Embryonic facial prominence (tissue), 1 donor: ENCODE results near the gene ACTG1.

Experiments used
- DNase-seq: peaks from one replicate; pipeline ENCODE4 v3.0.0-alpha.2; 2016; ENCODE audit errors: extremely low spot score

ACTG1 gene

GRCh38 chr17:81518113-81518784, 5.7 kb upstream of the ACTG1 start:
- DNase-seq = no peak

DNA sequence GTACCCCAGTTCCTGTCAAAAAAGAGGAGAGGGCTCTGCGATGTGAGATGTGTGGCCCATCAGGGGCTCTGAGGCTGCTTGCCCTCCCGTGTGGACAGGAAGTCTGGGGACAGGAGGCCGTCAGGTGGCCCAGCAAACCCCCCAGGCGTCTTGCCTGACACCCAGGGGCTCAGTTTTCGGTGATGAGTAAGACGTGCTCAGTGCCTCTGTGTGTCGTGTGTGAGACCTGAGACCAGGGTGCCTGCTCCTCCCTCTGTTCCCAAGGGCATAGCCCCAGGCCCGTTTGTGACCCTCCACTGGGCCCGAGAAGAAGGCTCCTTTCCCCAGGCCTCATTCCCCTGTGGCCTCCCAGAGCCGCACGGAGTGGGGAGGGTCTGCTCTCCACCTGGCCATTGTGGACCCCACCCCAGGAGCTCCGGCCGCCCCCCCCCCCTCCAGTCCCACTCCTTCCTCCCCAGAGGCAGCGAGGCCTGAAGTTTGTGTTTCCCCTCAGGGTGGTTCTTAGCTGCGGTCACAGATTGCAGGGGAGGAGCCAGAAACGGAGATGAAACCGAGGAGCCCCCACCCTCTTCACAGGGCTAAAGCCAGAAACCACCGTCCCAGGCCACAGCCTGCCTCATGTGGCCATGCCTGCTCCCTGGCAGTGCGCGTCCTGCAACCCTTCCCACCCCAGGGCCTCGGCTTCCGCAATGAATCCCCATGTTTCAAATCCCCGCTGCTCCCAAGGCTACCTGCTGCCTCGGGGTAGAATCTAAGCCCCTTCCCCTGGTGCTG, 4.9 kb upstream of the ACTG1 start:
- DNase-seq = no peak

GRCh38 chr17:81517009-81517338, 4.4 kb upstream of the ACTG1 start:
- no peak for DNase-seq

DNA sequence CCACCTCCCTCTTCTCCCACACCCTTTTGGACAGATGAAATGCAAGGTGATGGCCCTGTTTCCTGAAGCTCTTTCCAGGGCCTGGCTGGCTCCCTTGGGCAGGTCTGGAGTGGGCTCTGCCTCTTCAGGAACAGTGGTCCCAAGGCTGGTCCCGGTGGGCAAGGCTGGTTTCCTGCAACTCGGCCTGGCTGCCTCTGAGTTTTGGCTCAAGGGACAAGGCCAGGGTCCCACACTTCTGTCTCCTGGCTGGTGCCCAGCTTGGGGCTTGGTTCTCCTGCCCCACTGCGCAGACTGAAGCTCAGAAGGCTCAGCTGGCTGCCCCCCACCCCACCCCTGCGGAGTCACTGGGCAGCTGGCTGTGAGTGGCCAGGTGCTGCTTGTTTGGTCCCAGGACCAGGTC, 3.8 kb upstream of the ACTG1 start:
- DNase-seq = no peak

- DNase-seq = no peak
These were observed 3.0 kb upstream of the ACTG1 start for GRCh38 chr17:81515530-81516041.

- no peak for DNase-seq
These were observed 2.3 kb upstream of the ACTG1 start for GRCh38 chr17:81514739-81515529.

DNA sequence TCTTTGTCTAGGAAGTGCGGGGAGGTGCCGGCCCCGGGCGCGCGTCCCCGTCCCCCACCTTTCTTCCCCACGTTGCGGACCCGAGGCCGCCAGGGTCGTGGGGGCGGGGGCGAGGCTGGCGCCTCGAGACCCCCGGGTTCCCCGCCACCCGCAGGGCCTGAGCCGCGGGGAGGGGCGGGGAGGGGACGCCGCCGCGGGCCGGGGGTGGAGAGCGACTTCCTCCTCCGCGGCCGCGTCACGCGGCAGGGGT, 1.8 kb upstream of the ACTG1 start:
- DNase-seq = no peak

DNA sequence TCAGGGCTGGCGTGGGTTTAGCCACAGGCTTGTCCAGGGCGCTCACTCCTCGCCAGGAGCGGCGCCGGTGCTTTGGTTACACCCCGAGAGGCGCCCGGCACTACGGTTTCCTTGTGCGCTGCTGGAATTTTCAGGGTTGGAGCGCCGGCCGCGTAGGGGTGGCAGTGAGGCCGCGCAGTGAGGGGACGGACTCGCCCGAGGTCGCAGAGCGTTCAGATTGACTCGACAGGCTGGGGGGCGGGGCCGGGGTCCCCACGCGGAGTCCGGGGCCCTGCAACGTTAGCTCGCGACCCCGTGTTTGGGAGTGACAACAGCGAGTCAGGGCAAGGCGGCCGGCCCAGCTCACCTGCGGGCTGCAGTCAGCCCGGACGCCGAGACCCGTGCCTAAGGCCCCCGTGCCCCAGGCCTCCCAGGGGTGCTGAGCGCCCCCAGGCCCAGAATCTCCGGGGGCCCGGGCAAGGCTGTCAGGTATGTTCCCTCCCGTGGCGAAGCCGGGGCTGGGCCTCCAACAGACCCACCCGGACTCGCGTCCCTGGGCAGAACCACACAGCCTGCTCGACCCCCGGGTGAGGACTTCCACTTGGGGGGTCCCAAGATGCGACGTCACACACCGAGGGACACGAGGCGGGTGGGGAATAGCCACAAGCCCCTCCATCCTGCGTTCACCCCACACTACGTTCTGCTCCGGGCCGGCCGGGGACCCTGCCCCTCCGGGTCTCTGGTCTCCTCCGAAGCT, 1.3 kb upstream of the ACTG1 start:
- DNase-seq = no peak

GRCh38 chr17:81513372-81513752, 763 bp upstream of the ACTG1 start:
- no peak for DNase-seq

- no peak for DNase-seq
These were observed 616 bp downstream of the ACTG1 start for GRCh38 chr17:81511804-81512561.

DNA sequence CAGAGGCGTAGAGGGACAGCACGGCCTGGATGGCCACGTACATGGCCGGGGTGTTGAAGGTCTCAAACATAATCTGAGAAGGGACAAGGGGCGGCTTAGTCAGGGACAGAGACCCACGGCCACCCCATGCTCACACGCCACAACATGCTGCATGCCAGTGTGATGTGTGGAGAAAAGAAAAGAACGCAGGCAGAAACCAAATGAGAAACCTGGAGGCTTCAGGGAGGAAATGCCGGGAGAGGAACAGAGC, 1.1 kb downstream of the ACTG1 start:
- DNase-seq = no peak

DNA sequence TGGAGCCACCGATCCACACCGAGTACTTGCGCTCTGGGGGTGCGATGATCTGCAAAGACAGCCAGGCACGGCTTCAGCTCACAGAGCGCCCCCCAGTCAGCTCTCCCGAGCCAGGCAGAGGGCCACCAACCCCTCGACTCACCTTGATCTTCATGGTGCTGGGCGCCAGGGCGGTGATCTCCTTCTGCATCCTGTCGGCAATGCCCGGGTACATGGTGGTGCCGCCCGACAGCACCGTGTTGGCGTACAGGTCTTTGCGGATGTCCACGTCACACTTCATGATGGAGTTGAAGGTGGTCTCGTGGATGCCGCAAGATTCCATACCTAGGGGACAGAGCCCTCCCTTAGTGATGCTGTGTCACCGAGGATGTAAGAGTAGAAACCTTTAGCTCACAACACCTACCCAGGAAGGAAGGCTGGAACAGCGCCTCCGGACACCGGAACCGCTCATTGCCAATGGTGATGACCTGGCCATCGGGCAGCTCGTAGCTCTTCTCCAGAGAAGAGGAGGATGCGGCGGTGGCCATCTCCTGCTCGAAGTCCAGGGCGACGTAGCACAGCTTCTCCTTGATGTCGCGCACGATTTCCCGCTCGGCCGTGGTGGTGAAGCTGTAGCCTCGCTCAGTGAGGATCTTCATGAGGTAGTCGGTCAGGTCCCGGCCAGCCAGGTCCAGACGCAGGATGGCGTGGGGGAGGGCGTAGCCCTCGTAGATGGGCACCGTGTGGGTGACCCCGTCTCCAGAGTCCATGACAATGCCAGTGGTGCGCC, 1.6 kb downstream of the ACTG1 start:
- no peak for DNase-seq

GRCh38 chr17:81509972-81510784, 2.4 kb downstream of the ACTG1 start:
- DNase-seq = no peak

- no peak for DNase-seq
These were observed 3.2 kb downstream of the ACTG1 start for GRCh38 chr17:81509207-81509971.

- no peak for DNase-seq
These were observed 3.9 kb downstream of the ACTG1 start for GRCh38 chr17:81508639-81509206.

- DNase-seq = no peak
These were observed 9.0 kb downstream of the ACTG1 start for GRCh38 chr17:81503619-81504018.

- no peak for DNase-seq
These were observed 10.1 kb downstream of the ACTG1 start for GRCh38 chr17:81502471-81503017.

DNA sequence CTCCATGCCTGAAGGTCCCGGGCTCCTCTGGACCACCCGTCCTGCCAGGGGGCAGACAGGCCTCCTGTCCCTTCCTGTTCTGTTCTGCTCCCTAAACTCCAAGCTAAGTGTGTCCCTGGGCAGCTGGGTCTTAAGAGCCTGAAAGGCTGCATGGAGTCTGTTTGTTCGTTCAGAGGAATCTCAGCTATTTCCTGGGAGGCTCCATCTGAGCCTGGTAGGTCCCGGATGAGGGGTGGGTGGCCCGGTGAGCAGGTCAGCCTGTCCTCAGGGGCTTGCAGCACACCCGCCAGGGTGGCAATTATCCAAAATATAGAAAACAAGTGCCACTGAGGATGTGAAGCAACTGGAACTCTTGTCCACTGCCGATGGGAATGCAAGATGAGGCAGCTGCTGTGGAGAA, 12.6 kb downstream of the ACTG1 start:
- DNase-seq = no peak

- DNase-seq = no peak
These were observed 13.0 kb downstream of the ACTG1 start for GRCh38 chr17:81499601-81499970.
